ENCODE data around the gene MAB21L4.

MAB21L4 gene

GRCh38 chr2:240922245-240922981 is 26.5 kb upstream of the MAB21L4 start:
- H3K27ac ChIP-seq, result no peak overlapping the region
- TF ChIP-seq ZFX (IDR thresholded peaks at IDR 0.05) (no peak), CTCF (conservative IDR thresholded peaks at IDR 0.05) (no peak)

- no peak overlapping the region for H3K27ac ChIP-seq
- no peak for TF ChIP-seq ZFX (IDR thresholded peaks at IDR 0.05)
- TF ChIP-seq CTCF (conservative IDR thresholded peaks at IDR 0.05), result no peak
Observed at GRCh38 chr2:240921995-240922244, 26.0 kb upstream of the MAB21L4 start.

GRCh38 chr2:240921311-240921994 is 25.5 kb upstream of the MAB21L4 start:
- no peak overlapping the region for H3K27ac ChIP-seq
- TF ChIP-seq ZFX (IDR thresholded peaks at IDR 0.05) (no peak), CTCF (conservative IDR thresholded peaks at IDR 0.05) (no peak)

- TF ChIP-seq CTCF (conservative IDR thresholded peaks at IDR 0.05), result no peak
- TF ChIP-seq ZFX (IDR thresholded peaks at IDR 0.05), result no peak
- no peak overlapping the region for H3K27ac ChIP-seq
Observed at GRCh38 chr2:240920783-240921231, 24.9 kb upstream of the MAB21L4 start.

- TF ChIP-seq CTCF (conservative IDR thresholded peaks at IDR 0.05) (no peak), ZFX (IDR thresholded peaks at IDR 0.05) (no peak)
- H3K27ac ChIP-seq, result no peak overlapping the region
Observed at GRCh38 chr2:240919786-240920782, 24.1 kb upstream of the MAB21L4 start.

GRCh38 chr2:240919161-240919781 is 23.3 kb upstream of the MAB21L4 start:
- TF ChIP-seq CTCF (conservative IDR thresholded peaks at IDR 0.05) (no peak), ZFX (IDR thresholded peaks at IDR 0.05) (no peak)
- H3K27ac ChIP-seq, result no peak overlapping the region

Measured in C4-2B (cell line).